ENCODE results near the gene STK11IP. TPM values are rescaled to one million over a fixed set of nuclear protein-coding genes. Genes with fewer than 3 reads are reported as not detected.

The STK11IP gene
- total and polyA plus RNA-seq, 10 of the 15 experiments (the other 5 are each of a cell fraction or from before 2014, with no cell fraction given): 0.42 to 24.0 (median 11.4) TPM

DNA sequence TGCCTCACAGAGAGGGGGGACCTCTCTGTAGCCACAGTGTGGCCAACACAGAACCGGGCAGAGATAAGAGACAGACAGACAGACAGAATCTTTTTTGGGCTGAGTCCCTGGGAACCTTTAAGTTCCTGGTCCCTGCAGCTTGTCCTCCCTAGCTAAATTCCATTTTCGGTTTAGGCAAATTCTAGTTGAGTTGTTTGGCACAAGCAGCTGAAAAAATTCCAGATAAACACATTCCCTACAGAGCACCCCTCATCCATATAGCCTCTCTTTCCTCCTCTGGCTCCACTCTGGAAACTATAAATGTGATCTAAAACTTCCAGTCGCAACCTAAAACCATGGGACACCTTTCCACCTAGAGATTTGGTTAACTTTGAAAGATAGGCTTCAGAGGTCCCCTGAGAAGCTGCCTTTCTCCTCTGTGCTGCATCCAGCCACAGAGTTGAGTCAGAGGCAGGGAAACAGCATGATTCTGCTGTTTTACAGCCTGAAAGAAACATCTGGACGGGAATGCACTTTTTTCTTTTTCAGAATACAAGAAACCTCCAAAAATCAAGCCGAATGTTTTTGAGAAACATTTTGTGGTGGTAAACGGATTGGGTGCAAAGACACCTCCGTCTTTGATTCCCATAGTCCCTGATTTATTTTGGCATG, 60.7 kb downstream of the STK11IP start (continued):
- TF ChIP-seq, protein P1, sequence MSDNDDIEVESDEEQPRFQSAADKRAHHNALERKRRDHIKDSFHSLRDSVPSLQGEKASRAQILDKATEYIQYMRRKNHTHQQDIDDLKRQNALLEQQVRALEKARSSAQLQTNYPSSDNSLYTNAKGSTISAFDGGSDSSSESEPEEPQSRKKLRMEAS (IDR thresholded peaks at IDR 0.05; ENCODE audit: low read depth, low read length): no peak
- TF ChIP-seq SMAD1 (IDR thresholded peaks at IDR 0.05; ENCODE audit: low read depth, partially characterized antibody) (no peak), MEF2B (IDR thresholded peaks at IDR 0.05; ENCODE audit: partially characterized antibody, poor library complexity, severe bottlenecking) (no peak), FOS (IDR thresholded peaks at IDR 0.05; ENCODE audit: borderline replicate concordance, extremely low read depth, insufficient read length) (no peak), LARP7 (IDR thresholded peaks at IDR 0.05) (no peak), FOXM1 (IDR thresholded peaks at IDR 0.05; ENCODE audit: low read depth, low read length) (no peak)
- TF ChIP-seq, protein P2, sequence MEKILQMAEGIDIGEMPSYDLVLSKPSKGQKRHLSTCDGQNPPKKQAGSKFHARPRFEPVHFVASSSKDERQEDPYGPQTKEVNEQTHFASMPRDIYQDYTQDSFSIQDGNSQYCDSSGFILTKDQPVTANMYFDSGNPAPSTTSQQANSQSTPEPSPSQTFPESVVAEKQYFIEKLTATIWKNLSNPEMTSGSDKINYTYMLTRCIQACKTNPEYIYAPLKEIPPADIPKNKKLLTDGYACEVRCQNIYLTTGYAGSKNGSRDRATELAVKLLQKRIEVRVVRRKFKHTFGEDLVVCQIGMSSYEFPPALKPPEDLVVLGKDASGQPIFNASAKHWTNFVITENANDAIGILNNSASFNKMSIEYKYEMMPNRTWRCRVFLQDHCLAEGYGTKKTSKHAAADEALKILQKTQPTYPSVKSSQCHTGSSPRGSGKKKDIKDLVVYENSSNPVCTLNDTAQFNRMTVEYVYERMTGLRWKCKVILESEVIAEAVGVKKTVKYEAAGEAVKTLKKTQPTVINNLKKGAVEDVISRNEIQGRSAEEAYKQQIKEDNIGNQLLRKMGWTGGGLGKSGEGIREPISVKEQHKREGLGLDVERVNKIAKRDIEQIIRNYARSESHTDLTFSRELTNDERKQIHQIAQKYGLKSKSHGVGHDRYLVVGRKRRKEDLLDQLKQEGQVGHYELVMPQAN (conservative IDR thresholded peaks at IDR 0.05): no peak
- TF ChIP-seq, protein P3, sequence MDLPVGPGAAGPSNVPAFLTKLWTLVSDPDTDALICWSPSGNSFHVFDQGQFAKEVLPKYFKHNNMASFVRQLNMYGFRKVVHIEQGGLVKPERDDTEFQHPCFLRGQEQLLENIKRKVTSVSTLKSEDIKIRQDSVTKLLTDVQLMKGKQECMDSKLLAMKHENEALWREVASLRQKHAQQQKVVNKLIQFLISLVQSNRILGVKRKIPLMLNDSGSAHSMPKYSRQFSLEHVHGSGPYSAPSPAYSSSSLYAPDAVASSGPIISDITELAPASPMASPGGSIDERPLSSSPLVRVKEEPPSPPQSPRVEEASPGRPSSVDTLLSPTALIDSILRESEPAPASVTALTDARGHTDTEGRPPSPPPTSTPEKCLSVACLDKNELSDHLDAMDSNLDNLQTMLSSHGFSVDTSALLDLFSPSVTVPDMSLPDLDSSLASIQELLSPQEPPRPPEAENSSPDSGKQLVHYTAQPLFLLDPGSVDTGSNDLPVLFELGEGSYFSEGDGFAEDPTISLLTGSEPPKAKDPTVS (IDR thresholded peaks at IDR 0.05; ENCODE audit: low read depth, low read length): no peak
